ENCODE data around the gene PRR15L. TPM values are rescaled to one million over a fixed set of nuclear protein-coding genes. Genes with fewer than 3 reads are reported as not detected.

The PRR15L gene
- total RNA-seq, 1 donor from 2014 or later: not detected

GRCh38 chr17:47902039-47902744 is 55.5 kb downstream of the PRR15L start:
- no peak for DNase-seq (ENCODE audit: low spot score)

Other genes with a start within 250 kb of the PRR15L start
- gene TBX21, start 224.6 kb downstream of the PRR15L start, total RNA-seq (ENCODE audit: insufficient read depth, low replicate concordance): 1.4 TPM
- 3.4 TPM for gene OSBPL7, start 136.1 kb downstream of the PRR15L start, total RNA-seq (ENCODE audit: insufficient read depth, low replicate concordance)
- gene MRPL10, start 126.3 kb downstream of the PRR15L start, total RNA-seq (ENCODE audit: insufficient read depth, low replicate concordance): 5.3 TPM
- gene LRRC46, start 126.2 kb downstream of the PRR15L start, total RNA-seq (ENCODE audit: insufficient read depth, low replicate concordance): 2.4 TPM
- 27.0 TPM for gene SCRN2, start 116.6 kb downstream of the PRR15L start, total RNA-seq (ENCODE audit: insufficient read depth, low replicate concordance)
- 2.2 TPM for gene SP6, start 106.7 kb downstream of the PRR15L start, total RNA-seq (ENCODE audit: insufficient read depth, low replicate concordance)
- gene SP2, start 61.6 kb downstream of the PRR15L start, total RNA-seq (ENCODE audit: insufficient read depth, low replicate concordance): not detected
- gene PNPO, start 16.3 kb downstream of the PRR15L start, total RNA-seq (ENCODE audit: insufficient read depth, low replicate concordance): 7.5 TPM
- 30.1 TPM for gene CDK5RAP3, start 13.2 kb upstream of the PRR15L start, total RNA-seq (ENCODE audit: insufficient read depth, low replicate concordance)
- gene COPZ2, start 79.9 kb upstream of the PRR15L start, total RNA-seq (ENCODE audit: insufficient read depth, low replicate concordance): 129 TPM
- 54.2 TPM for gene NFE2L1, start 90.5 kb upstream of the PRR15L start, total RNA-seq (ENCODE audit: insufficient read depth, low replicate concordance)
- 54.4 TPM for gene CBX1, start 143.6 kb upstream of the PRR15L start, total RNA-seq (ENCODE audit: insufficient read depth, low replicate concordance)
- 17.1 TPM for gene SNX11, start 149.9 kb upstream of the PRR15L start, total RNA-seq (ENCODE audit: insufficient read depth, low replicate concordance)

All from umbilical cord (tissue), 2 donors.